SH-SY5Y (cell line): ENCODE data around the gene AXIN1.

Experiments used
- GATA2 ChIP-seq: IDR thresholded peaks from 2 replicates; pipeline ENCODE4 v1.6.1; 2011; ENCODE audit warnings: mild to moderate bottlenecking, low read depth, low read length
- GATA3 ChIP-seq: IDR thresholded peaks from 2 replicates; pipeline ENCODE4 v1.6.1; 2011; ENCODE audit warnings: low read depth, mild to moderate bottlenecking, low read length, moderate library complexity

DNA sequence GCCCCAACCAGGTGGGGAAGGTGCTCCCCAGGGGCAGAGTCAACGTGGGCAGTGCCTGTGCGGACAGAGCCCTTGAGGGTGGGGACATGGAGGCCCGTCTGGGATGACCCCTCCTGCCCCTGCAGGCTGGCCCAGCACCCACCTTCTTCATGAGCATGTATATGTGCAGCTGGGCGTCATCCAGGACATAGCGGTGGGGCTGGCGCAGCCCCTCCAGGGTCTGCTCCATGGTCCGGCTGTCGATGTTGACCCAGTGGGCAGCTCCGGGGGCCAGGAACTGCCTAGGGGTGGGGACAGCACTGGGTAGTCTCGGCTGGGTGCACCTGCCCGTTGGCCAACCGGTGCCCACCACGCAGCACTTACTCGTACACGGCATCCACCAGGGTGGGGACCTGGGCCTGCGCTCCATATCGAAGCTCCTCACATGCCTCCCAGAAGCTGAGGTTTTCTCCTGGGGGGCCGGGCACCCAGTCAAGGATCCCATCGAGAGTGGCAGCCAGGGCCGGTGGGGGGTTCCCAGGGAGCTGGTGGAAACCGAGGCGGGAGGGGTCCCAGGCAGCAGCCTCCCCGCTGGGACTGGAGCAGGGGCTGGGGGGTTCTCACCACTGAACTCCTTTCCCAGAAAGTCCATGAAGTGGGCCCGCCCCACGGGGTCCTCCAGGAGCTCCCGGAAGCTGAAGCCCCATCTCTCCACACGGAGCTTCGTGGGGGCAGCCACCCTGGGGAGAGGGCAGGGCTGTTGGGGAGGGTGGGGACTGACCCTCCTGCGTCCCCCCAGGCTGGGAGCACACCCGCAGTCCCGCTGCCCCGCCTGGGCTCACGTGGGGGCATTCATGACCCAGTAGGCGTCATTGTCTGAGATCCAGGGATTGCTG lies 81.9 kb downstream of the AXIN1 start:
- TF ChIP-seq GATA3 (no peak), GATA2 (no peak)
